Activated T-cell treated with anti-CD3 and anti-CD28 coated beads for 1 hour (primary cell): ENCODE data around the gene IGLON5.

Experiments used
- DNase-seq: peaks from one replicate; pipeline ENCODE4 v3.0.0-alpha.2; 2020; ENCODE audit warnings: low read depth

Gene IGLON5

GRCh38 chr19:51311351-51312257, at the start of gene IGLON5:
TSS of gene IGLON5 (plus strand) at chr19:51311644. CDS start at chr19:51311848, 204 bp downstream.
- no peak for DNase-seq

GRCh38 chr19:51263808-51264207, 47.6 kb upstream of the IGLON5 start:
- DNase-seq, result no peak

DNA sequence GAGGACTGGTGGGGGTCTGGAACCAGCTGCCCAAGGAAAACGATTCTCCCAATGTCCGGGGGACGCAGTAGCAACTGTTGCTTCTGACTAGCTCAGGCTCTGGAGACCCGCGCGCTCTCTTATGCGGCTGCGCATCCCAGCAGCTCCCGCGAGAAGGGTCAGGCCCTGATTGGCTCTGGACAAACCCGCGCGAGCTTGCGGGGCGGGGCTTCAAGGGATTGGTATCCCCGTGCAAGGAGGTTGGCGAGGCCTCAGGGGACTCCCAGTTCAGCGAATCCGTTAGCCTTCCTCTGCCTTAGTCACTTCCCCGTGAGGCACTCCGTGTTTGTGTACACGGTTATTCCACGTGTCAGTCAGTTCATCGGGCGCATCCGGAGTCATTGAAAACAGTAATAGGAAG, 40.4 kb upstream of the IGLON5 start:
- no peak for DNase-seq

DNA sequence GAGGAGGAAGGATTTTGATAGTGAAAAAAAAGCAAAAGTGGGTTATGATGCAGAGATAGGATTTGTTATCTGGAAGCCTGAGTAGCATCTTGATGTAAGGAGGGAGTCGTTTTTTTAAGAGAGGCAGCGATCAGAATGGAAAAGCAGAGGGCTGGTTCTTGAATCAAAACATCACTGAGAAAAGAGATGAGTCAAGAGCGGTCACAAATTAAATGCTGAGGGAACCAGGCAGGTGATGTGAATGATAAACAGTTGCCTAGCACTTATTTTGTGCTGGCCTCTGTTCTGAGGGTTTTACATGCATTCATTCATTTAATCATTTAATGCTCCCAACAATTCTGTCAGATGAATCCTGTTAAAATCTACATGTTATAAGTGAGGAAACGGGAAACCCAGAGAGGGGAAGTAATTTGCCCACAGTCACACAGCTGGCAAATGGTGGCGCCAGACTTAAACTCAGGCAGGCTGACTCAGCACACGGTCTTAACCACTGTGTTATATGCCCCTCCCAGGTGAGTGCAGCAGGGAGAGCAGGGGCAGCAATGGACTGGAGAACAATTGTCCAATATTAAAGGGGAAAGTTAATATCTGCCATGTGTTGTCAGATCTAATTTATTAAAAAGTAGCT, 39.1 kb upstream of the IGLON5 start:
- no peak for DNase-seq

- no peak for DNase-seq
Observed at GRCh38 chr19:51274049-51274770, 37.2 kb upstream of the IGLON5 start.

DNA sequence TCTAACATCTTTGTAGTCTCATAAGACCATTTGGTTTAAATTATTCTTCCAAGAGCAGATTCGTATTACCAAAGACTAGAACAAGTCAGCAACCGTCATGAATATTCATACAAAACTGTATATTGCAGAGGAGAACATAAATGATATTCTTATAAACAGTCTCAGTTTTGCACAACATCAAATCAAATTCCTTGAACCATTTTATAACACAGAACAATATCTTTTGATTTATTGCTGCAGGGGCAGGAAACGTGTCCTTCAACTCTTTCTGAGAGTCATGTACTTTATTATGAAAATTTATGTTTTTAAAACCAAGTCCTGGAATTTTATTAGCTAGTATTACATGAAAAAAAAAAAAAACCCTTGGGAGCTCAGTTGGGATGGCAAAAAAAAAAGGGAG, 34.3 kb upstream of the IGLON5 start:
- no peak for DNase-seq

- no peak for DNase-seq
Observed at GRCh38 chr19:51282335-51282734, 29.1 kb upstream of the IGLON5 start.

GRCh38 chr19:51285682-51286081, 25.8 kb upstream of the IGLON5 start:
- DNase-seq, result no peak

- DNase-seq, result no peak
Observed at GRCh38 chr19:51289635-51290034, 21.8 kb upstream of the IGLON5 start.

DNA sequence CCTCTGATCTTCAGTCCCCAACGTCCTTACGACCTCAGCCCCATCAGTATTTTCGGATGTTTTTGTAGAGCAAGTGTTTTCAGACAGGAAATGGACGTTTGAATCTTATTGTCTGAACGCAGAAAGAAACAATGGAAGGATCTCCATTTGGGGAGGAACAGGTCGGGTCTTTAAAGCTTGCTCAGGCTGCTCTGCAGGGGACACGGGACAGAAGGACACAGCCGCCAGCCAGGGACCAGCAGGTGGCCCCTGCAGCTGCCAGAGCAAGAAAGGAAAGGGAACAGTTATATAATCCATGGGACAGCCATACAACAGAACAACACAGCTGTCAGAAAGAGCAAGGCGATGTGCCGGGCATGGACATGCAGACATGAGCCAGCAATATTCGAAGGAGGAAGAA, 18.5 kb upstream of the IGLON5 start:
- DNase-seq, result no peak

- no peak for DNase-seq
Observed at GRCh38 chr19:51293571-51294210, 17.8 kb upstream of the IGLON5 start.

DNA sequence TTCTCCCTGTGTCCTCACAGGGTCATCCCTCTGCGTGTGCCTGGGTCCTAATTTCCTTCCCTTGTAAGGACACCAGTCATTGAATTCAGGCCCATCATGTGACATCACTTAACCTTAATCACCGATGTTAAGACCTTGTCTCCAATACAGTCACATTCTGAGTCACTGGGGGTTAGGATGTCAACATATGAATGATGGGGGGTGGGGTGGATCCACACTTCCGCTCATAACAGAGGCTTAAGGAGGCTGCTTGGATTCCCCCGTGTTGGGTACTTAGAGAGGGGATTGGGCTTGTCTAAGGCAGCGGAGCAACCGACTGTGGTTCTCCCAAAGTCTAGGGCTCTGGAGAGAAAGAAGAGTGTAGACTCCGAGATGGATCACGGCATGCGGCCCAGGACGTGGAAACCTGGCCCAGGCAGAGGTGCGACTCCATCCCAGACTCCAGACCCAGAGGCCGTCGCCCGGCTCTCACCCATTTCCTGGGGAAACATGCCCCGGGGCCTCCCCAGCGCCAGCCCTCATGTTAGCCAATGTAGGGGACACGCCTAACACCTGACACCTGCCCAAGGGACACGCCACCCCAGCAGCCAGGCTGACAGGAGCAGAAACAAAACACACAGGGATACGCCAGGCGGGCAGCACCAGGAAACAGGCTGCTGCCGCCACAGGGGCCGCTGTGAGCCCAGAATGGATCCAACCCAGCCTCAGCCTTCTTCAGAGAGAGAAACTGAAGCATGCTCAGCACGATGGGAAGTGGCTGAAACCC, 17.1 kb upstream of the IGLON5 start:
- no peak for DNase-seq

GRCh38 chr19:51294977-51295375, 16.5 kb upstream of the IGLON5 start:
- DNase-seq, result no peak

DNA sequence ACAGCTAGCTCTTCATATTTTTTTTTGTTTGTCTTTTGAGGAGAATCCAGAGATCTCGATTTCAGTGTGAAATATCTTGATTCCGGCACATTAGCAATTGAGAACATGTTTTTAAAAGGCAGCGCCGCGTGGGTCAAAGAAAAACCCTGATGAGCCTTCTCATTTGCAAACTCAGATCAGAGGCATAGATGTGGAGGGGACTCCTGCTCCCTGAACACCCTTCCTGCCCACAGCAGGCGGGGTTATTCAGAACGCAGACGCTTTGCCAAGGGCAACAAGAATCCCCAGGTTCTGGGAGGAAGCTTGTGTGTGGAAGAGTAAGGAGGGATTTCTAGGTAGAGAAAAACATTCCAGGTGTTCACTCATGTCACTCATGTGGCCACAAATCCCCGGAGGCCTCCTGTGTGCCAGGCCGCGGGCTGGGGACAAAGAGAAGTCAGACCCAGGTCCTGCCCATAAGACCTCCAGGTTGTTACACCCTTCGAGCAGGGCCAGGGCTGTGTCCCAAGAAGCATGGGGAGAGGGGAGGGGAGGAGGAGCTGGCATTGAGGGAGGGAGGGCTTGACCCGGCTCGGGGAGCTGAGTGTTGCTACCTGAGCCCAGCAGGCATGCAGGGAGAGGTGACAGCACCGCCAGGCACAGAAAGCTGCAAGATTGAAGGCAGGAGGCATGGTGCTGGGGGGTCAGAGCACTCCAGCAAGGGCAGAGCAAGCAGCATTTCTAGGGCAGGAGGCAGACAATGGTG, 15.9 kb upstream of the IGLON5 start:
- DNase-seq, result no peak

GRCh38 chr19:51296336-51297093, 14.9 kb upstream of the IGLON5 start:
- DNase-seq, result no peak

GRCh38 chr19:51297406-51297805, 14.0 kb upstream of the IGLON5 start:
- DNase-seq, result no peak

DNA sequence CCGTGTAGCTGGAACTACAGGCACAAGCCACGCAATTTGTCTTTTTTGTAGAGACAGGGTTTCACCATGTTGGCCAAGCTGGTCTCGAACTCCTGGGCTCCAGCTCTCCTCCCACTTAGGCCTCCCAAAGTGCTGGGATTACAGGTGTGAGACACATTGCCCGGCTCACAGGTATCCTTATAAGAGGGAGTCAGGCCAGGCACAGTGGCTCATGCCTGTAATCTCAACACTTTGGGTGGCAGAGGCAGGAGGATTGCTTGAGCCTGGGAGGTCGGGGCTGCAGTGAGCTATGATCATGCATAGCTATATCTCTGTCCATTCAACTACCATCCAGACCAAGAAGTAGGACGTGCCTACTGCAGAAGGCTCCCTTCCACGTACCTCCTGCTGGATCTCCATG, 10.2 kb upstream of the IGLON5 start:
- DNase-seq, result no peak

- no peak for DNase-seq
Observed at GRCh38 chr19:51305479-51305878, 6.0 kb upstream of the IGLON5 start.

GRCh38 chr19:51316688-51317087, 5.2 kb downstream of the IGLON5 start:
- no peak for DNase-seq

GRCh38 chr19:51317376-51317775, 5.9 kb downstream of the IGLON5 start:
- no peak for DNase-seq
